CD4-positive, alpha-beta memory T cell (primary cell): Measurements from ENCODE around the gene MPHOSPH6. TPM values are rescaled to one million over a fixed set of nuclear protein-coding genes. Genes with fewer than 3 reads are reported as not detected.
"Not testable (repeated sequence)": the region's sequence is repeated elsewhere in the genome, so short reads cannot be mapped to it uniquely, and the experiment has no call there.

Experiments
- CTCF ChIA-PET: fragments of 350-600 bp; sonication (Branson Sonifier 250); formaldehyde crosslinking; loops from one replicate; lab custom pipeline; 2021; ENCODE audit warnings: inconsistent platforms; ENCODE audit not compliant: partially characterized antibody; lab: Charles Lee
- POLR2A ChIA-PET: fragments of 350-600 bp; sonication (Branson Sonifier 250); formaldehyde crosslinking; loops from one replicate; lab custom pipeline; 2021; ENCODE audit not compliant: partially characterized antibody; lab: Charles Lee
- DNase-seq, 5 donors: peaks; one replicate each; pipeline versions ENCODE4 v3.0.0 to v3.0.0-alpha.2; 2020 to 2022; ENCODE audit warnings: mixed read lengths in 1 of 5
- H3K27ac ChIP-seq: one replicate; pipeline ENCODE4 v1.7.0; 2013; ENCODE audit warnings: low read depth, low read length
- H3K27me3 ChIP-seq: 2 replicates; pipeline ENCODE4 v1.7.0; 2013; ENCODE audit warnings: mild to moderate bottlenecking, low read length, moderate library complexity; ENCODE audit not compliant: insufficient read depth
- H3K36me3 ChIP-seq: 2 replicates; pipeline ENCODE4 v1.7.0; 2013; ENCODE audit warnings: mild to moderate bottlenecking, low read length, moderate library complexity; ENCODE audit not compliant: insufficient read depth
- H3K4me1 ChIP-seq: 2 replicates; pipeline ENCODE4 v1.7.0; 2013; ENCODE audit warnings: mild to moderate bottlenecking, low read length, moderate library complexity; ENCODE audit not compliant: insufficient read depth
- H3K4me3 ChIP-seq, 2 donors: one replicate each; pipeline ENCODE4 v1.7.0; 2013; ENCODE audit warnings: low read length in 2 of 2, mild to moderate bottlenecking in 1 of 2
- H3K9me3 ChIP-seq, 2 donors: one replicate each; pipeline ENCODE4 v1.7.0; 2013; ENCODE audit warnings: low read length in 2 of 2, control low read depth in 1 of 2; ENCODE audit not compliant: control insufficient read depth in 1 of 2
- H3K27ac Mint-ChIP-seq, 7 donors: one replicate each; pipeline ENCODE4 v1.8.0; 2020 to 2021; ENCODE audit warnings: mixed read lengths in 7 of 7, mild to moderate bottlenecking in 6 of 7, inconsistent platforms in 3 of 7, moderate library complexity in 3 of 7
- H3K27me3 Mint-ChIP-seq, 2 donors: one replicate each; pipeline ENCODE4 v1.8.0; 2020 to 2021; ENCODE audit warnings: mixed read lengths in 2 of 2
- H3K36me3 Mint-ChIP-seq, 2 donors: one replicate each; pipeline ENCODE4 v1.8.0; 2020 to 2021; ENCODE audit warnings: mixed read lengths in 2 of 2, inconsistent platforms in 1 of 2, mild to moderate bottlenecking in 1 of 2
- H3K4me1 Mint-ChIP-seq, 4 donors: one replicate each; pipeline ENCODE4 v1.8.0; 2020 to 2021; ENCODE audit warnings: mixed read lengths in 4 of 4, mild to moderate bottlenecking in 1 of 4
- H3K4me3 Mint-ChIP-seq, 8 donors: one replicate each; pipeline ENCODE4 v1.8.0; 2020 to 2021; ENCODE audit warnings: mixed read lengths in 8 of 8, mild to moderate bottlenecking in 7 of 8, moderate library complexity in 6 of 8, inconsistent platforms in 3 of 8
- H3K9me3 Mint-ChIP-seq, 8 donors: one replicate each; pipeline ENCODE4 v1.8.0; 2020 to 2021; ENCODE audit warnings: mixed read lengths in 8 of 8, mild to moderate bottlenecking in 5 of 8, inconsistent platforms in 3 of 8, moderate library complexity in 1 of 8
- intact Hi-C: fragments of 100-400 bp; cut with micrococcal nuclease; formaldehyde crosslinking; loops from one replicate; pipeline ENCODE4 v1.15.1; 2023
- polyA plus RNA-seq, 2 donors: library from polyadenylated mRNA; unstranded; fragments of 300-500 nt; fragmentation: Illumina TruSeq; gene quantifications; one replicate each; pipeline ENCODE4 v1.2.3, GENCODE V29; 2021
- total RNA-seq, 2 experiments: library from RNA; stranded (reverse); gene quantifications; one replicate each; pipeline ENCODE4 v1.2.3, GENCODE V29; 2021

The MPHOSPH6 gene
- total and polyA plus RNA-seq, 4 experiments from 2014 or later, result 19.6 to 51.6 (median 22.9) TPM

- H3K27me3 ChIP-seq, H3K27me3 Mint-ChIP-seq, DNase-seq, CTCF ChIA-PET, H3K27ac ChIP-seq, H3K4me1 ChIP-seq, H3K4me3 ChIP-seq, H3K36me3 ChIP-seq, POLR2A ChIA-PET, H3K9me3 Mint-ChIP-seq, H3K9me3 ChIP-seq, intact Hi-C loops: not testable (repeated sequence)
- Mint-ChIP-seq H3K4me1 (peaks cover 6 to 20% (median 9%) of the 10 kb centered on the region in 4 donors), H3K36me3 (peaks cover 10 to 18% of the 10 kb centered on the region in 2 donors), H3K4me3 (peak overlapping the region in 6 of 8 donors; percentile 32 to 78 (median 60)), H3K27ac (peak overlapping the region in 6 of 7 donors; percentile 38 to 87 (median 66))
Measured at GRCh38 chr16:82139286-82139571, 30.8 kb downstream of the MPHOSPH6 start.

GRCh38 chr16:82138478-82139285 is 31.3 kb downstream of the MPHOSPH6 start:
- H3K36me3 Mint-ChIP-seq, result peaks cover 10 to 18% of the 10 kb centered on the region in 2 donors
- DNase-seq, result no peak
- H3K27me3 Mint-ChIP-seq, result no peaks in the 10 kb centered on the region
- CTCF ChIA-PET, result no interaction called here
- H3K4me3 Mint-ChIP-seq, result peak overlapping the region in 7 of 8 donors; percentile 8 to 78 (median 57)
- H3K36me3 ChIP-seq, result no peaks in the 10 kb centered on the region
- H3K9me3 ChIP-seq, result no peaks in the 10 kb centered on the region
- H3K9me3 Mint-ChIP-seq, result peaks cover 0 to 5% (median 0%) of the 10 kb centered on the region in 8 donors
- no peak overlapping the region for H3K4me3 ChIP-seq
- POLR2A ChIA-PET, result interaction anchor here (1.5 kb wide), 1 partner anchor 31 kb away, joined by 3 read pairs; no protein-coding TSS in a partner anchor
- H3K27me3 ChIP-seq, result no peaks in the 10 kb centered on the region
- intact Hi-C loops, result no loop called here
- H3K27ac ChIP-seq, result no peak overlapping the region
- H3K27ac Mint-ChIP-seq, result peak overlapping the region in 6 of 7 donors; percentile 38 to 87 (median 70)
- peaks cover 11 to 26% (median 14%) of the 10 kb centered on the region in 4 donors for H3K4me1 Mint-ChIP-seq
- peaks cover 14% of the 10 kb centered on the region for H3K4me1 ChIP-seq

GRCh38 chr16:82137822-82138167 is 32.2 kb downstream of the MPHOSPH6 start:
- CTCF ChIA-PET, result no interaction called here
- POLR2A ChIA-PET, result interaction anchor here (1.5 kb wide), 1 partner anchor 32 kb away, joined by 3 read pairs; no protein-coding TSS in a partner anchor
- Mint-ChIP-seq H3K27ac (no peak overlapping the region), H3K27me3 (no peaks in the 10 kb centered on the region), H3K9me3 (peaks cover 0 to 3% (median 0%) of the 10 kb centered on the region in 8 donors), H3K4me1 (peaks cover 15 to 31% (median 21%) of the 10 kb centered on the region in 4 donors), H3K4me3 (no peak overlapping the region), H3K36me3 (peaks cover 10 to 18% of the 10 kb centered on the region in 2 donors)
- H3K36me3 ChIP-seq, result no peaks in the 10 kb centered on the region
- DNase-seq, result no peak
- no peak overlapping the region for H3K27ac ChIP-seq
- H3K4me1 ChIP-seq, result peaks cover 19% of the 10 kb centered on the region
- no peak overlapping the region for H3K4me3 ChIP-seq
- intact Hi-C loops, result no loop called here
- H3K27me3 ChIP-seq, result no peaks in the 10 kb centered on the region
- H3K9me3 ChIP-seq, result no peaks in the 10 kb centered on the region

GRCh38 chr16:82136956-82137821 is 32.8 kb downstream of the MPHOSPH6 start:
- no peaks in the 10 kb centered on the region for H3K9me3 ChIP-seq
- Mint-ChIP-seq H3K27me3 (no peaks in the 10 kb centered on the region), H3K4me3 (peak overlapping the region in 1 of 8 donors; percentile 46), H3K4me1 (peaks cover 15 to 31% (median 21%) of the 10 kb centered on the region in 4 donors), H3K36me3 (peaks cover 10 to 18% of the 10 kb centered on the region in 2 donors), H3K27ac (no peak overlapping the region), H3K9me3 (peaks cover 0 to 3% (median 0%) of the 10 kb centered on the region in 8 donors)
- no peak overlapping the region for H3K4me3 ChIP-seq
- POLR2A ChIA-PET, result interaction anchor here (1.5 kb wide), 1 partner anchor 32 kb away, joined by 3 read pairs; no protein-coding TSS in a partner anchor
- CTCF ChIA-PET, result interaction anchor here (1.5 kb wide), 1 partner anchor 10 kb away, joined by 4 read pairs; no protein-coding TSS in a partner anchor
- no peaks in the 10 kb centered on the region for H3K36me3 ChIP-seq
- DNase-seq, result no peak
- peaks cover 19% of the 10 kb centered on the region for H3K4me1 ChIP-seq
- H3K27ac ChIP-seq, result no peak overlapping the region
- no peaks in the 10 kb centered on the region for H3K27me3 ChIP-seq
- intact Hi-C loops, result no loop called here

GRCh38 chr16:82135844-82136243 is 34.2 kb downstream of the MPHOSPH6 start:
- no peaks in the 10 kb centered on the region for H3K36me3 ChIP-seq
- ChIA-PET CTCF (interaction anchor here (1.5 kb wide), 1 partner anchor 9 kb away, joined by 4 read pairs; no protein-coding TSS in a partner anchor), POLR2A (no interaction called here)
- H3K4me3 ChIP-seq, result no peak overlapping the region
- H3K9me3 ChIP-seq, result no peaks in the 10 kb centered on the region
- H3K27ac Mint-ChIP-seq, result no peak overlapping the region
- H3K4me3 Mint-ChIP-seq, result no peak overlapping the region
- H3K27me3 Mint-ChIP-seq, result no peaks in the 10 kb centered on the region
- H3K4me1 Mint-ChIP-seq, result peaks cover 15 to 31% (median 21%) of the 10 kb centered on the region in 4 donors
- intact Hi-C loops, result no loop called here
- peaks cover 9 to 18% of the 10 kb centered on the region in 2 donors for H3K36me3 Mint-ChIP-seq
- peaks cover 0 to 3% (median 0%) of the 10 kb centered on the region in 8 donors for H3K9me3 Mint-ChIP-seq
- DNase-seq, result no peak
- peaks cover 19% of the 10 kb centered on the region for H3K4me1 ChIP-seq
- H3K27ac ChIP-seq, result no peak overlapping the region
- H3K27me3 ChIP-seq, result no peaks in the 10 kb centered on the region

- Histone ChIP-seq H3K36me3 (no peaks in the 10 kb centered on the region), H3K4me3 (no peak overlapping the region), H3K27ac (no peak overlapping the region), H3K27me3 (no peaks in the 10 kb centered on the region), H3K9me3 (no peaks in the 10 kb centered on the region), H3K4me1 (peaks cover 19% of the 10 kb centered on the region)
- CTCF ChIA-PET, result interaction anchor here (1.9 kb wide), 1 partner anchor 35 kb away, joined by 8 read pairs; the partner anchor contains the start of gene MPHOSPH6
- H3K27me3 Mint-ChIP-seq, result no peaks in the 10 kb centered on the region
- H3K4me3 Mint-ChIP-seq, result no peak overlapping the region
- no peak for DNase-seq
- intact Hi-C loops, result loop anchor here (5.0 kb wide), 1 partner anchor 97 kb away; no protein-coding TSS in a partner anchor
- H3K9me3 Mint-ChIP-seq, result peaks cover 0 to 3% (median 0%) of the 10 kb centered on the region in 8 donors
- peaks cover 9 to 18% of the 10 kb centered on the region in 2 donors for H3K36me3 Mint-ChIP-seq
- peak overlapping the region in 2 of 7 donors; percentile 2 to 4 for H3K27ac Mint-ChIP-seq
- H3K4me1 Mint-ChIP-seq, result peaks cover 15 to 31% (median 21%) of the 10 kb centered on the region in 4 donors
- POLR2A ChIA-PET, result interaction anchor here (2.6 kb wide), 1 partner anchor 35 kb away, joined by 15 read pairs; the partner anchor contains the start of gene MPHOSPH6
Measured at GRCh38 chr16:82134846-82135245, 35.2 kb downstream of the MPHOSPH6 start.
